ENCODE data around the gene ABCC8.

The ABCC8 gene

GRCh38 chr11:17506942-17507341 is 30.3 kb upstream of the ABCC8 start:
- H3K4me3 ChIP-seq (ENCODE audit: low read length) = no peak overlapping the region
- TF ChIP-seq, protein P1, sequence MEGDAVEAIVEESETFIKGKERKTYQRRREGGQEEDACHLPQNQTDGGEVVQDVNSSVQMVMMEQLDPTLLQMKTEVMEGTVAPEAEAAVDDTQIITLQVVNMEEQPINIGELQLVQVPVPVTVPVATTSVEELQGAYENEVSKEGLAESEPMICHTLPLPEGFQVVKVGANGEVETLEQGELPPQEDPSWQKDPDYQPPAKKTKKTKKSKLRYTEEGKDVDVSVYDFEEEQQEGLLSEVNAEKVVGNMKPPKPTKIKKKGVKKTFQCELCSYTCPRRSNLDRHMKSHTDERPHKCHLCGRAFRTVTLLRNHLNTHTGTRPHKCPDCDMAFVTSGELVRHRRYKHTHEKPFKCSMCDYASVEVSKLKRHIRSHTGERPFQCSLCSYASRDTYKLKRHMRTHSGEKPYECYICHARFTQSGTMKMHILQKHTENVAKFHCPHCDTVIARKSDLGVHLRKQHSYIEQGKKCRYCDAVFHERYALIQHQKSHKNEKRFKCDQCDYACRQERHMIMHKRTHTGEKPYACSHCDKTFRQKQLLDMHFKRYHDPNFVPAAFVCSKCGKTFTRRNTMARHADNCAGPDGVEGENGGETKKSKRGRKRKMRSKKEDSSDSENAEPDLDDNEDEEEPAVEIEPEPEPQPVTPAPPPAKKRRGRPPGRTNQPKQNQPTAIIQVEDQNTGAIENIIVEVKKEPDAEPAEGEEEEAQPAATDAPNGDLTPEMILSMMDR (IDR thresholded peaks at IDR 0.05; ENCODE audit: insufficient read depth, low read depth, low read length, missing control alignments) = no peak
- DNase-seq (ENCODE audit: low read depth) = no peak

DNA sequence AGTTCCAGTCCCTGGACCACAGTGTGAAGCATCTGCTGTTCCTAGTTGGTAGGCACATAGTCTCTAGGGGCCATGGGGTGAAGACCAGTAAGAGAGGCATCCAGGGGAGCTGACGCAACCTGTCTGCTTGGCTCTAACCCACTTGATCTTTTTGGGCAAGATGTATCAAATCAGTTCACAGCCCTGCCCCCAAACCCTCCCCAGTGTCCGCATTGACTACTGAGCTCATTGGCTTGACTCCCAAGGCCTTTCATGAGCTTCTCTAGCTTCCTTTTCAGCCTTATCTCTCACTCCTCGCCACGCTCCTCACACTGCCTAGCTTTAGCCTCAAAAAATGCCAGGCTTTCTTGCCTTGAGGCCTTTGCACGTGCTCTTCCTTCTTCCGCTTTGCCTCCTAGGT is 29.7 kb upstream of the ABCC8 start:
- no peak overlapping the region for H3K4me3 ChIP-seq (ENCODE audit: low read length)
- TF ChIP-seq, protein P1 (IDR thresholded peaks at IDR 0.05; ENCODE audit: insufficient read depth, low read depth, low read length, missing control alignments) = no peak
- no peak for DNase-seq (ENCODE audit: low read depth)

- TF ChIP-seq, protein P1 (IDR thresholded peaks at IDR 0.05; ENCODE audit: insufficient read depth, low read depth, low read length, missing control alignments) = no peak
- no peak overlapping the region for H3K4me3 ChIP-seq (ENCODE audit: low read length)
Observed at GRCh38 chr11:17505146-17505545, 28.5 kb upstream of the ABCC8 start.

DNA sequence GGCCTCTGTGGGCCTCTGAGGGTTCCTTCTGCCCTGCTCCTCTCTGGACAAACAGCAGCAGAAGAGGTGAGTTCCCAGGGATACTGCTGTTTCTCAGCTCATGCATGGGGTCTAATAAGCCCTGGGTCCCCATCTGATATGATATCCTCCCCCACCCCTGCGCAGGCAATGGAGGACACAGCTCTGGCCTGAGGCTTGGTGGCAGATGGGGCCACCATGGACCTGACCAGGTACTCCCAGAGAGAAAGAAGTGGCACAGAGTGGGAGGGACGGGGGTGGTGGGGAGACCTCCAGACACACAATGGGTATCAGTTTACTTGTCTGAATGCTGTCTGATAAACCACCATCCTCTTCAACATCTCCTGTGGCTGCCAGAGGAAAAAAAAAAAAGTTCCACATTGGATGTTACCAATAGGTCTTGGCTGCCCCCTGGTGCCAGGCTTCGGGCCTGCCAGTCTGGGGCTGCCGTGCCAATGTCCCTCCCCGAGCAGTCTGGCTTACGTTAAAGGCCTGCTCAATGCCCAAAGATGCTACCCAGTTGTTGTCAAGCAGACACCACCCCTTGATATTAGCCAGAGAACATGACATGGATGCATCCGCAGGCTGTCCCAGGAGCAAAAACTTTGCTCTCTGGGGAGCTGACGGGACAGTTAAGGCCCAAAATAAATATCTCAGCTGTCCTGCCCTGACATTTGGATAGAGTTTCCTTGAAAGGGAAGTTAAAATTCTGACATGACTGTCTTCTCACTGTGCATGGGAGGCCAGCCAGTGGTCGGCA is 27.9 kb upstream of the ABCC8 start:
- peak; percentile 71 for DNase-seq (ENCODE audit: low read depth)
- H3K4me3 ChIP-seq (ENCODE audit: low read length) = no peak overlapping the region
- TF ChIP-seq, protein P1 (IDR thresholded peaks at IDR 0.05; ENCODE audit: insufficient read depth, low read depth, low read length, missing control alignments) = peak; percentile 92

More at GRCh38 chr11:17505146-17505545, 28.5 kb upstream of the ABCC8 start:
- DNase-seq (ENCODE audit: low read depth) = no peak

DNA sequence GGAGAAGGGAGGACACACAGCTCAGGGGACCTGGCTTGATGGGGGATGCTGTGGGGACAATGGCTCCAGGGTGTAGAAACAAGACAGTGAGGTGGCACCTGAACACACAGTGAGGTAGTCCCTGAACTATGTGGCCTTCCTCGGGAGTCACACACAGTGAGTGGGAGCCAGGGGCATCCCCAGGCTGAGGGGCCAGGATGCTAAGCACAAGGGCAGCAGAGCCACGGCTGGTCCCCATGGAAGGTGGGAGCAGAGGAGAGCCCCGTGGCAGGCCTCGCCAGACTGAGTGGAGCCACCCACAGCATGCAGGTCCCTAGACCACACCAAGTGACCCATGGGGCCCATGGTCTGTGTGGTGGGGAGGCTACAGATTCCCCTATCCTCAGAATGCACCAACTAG is 26.0 kb upstream of the ABCC8 start:
- TF ChIP-seq, protein P1 (IDR thresholded peaks at IDR 0.05; ENCODE audit: insufficient read depth, low read depth, low read length, missing control alignments) = no peak
- no peak for DNase-seq (ENCODE audit: low read depth)
- H3K4me3 ChIP-seq (ENCODE audit: low read length) = no peak overlapping the region

GRCh38 chr11:17500673-17501072 is 24.0 kb upstream of the ABCC8 start:
- TF ChIP-seq, protein P1 (IDR thresholded peaks at IDR 0.05; ENCODE audit: insufficient read depth, low read depth, low read length, missing control alignments) = no peak
- H3K4me3 ChIP-seq (ENCODE audit: low read length) = no peak overlapping the region
- no peak for DNase-seq (ENCODE audit: low read depth)

- peak; percentile 52 for DNase-seq (ENCODE audit: low read depth)
- TF ChIP-seq, protein P1 (IDR thresholded peaks at IDR 0.05; ENCODE audit: insufficient read depth, low read depth, low read length, missing control alignments) = peak; percentile 60
- H3K4me3 ChIP-seq (ENCODE audit: low read length) = no peak overlapping the region
Observed at GRCh38 chr11:17498475-17498874, 21.8 kb upstream of the ABCC8 start.

Data from epithelial cell of esophagus (primary cell).